SK-N-MC (cell line): Measurements from ENCODE around the gene PIKFYVE.

Experiments
- EZH2 ChIP-seq: fragments of 200-600 bp; sonication (generic); IDR thresholded peaks from one replicate; pipeline ENCODE4 v1.6.1; 2017; ENCODE audit warnings: antibody characterized with exemption
- POLR2AphosphoS5 ChIP-seq: IDR thresholded peaks from 2 replicates; pipeline ENCODE4 v1.6.1; 2012; ENCODE audit warnings: mild to moderate bottlenecking, low read depth, low read length, borderline replicate concordance

GRCh38 chr2:208254871-208255556, 11.0 kb upstream of the PIKFYVE start, which contains the start of gene IDH1:
- TF ChIP-seq POLR2AphosphoS5 (peak; percentile 81), EZH2 (no peak)
